GM12878 (cell line): ENCODE measurements around the gene GJA9. TPM values are rescaled to one million over a fixed set of nuclear protein-coding genes. Genes with fewer than 3 reads are reported as not detected.

Experiments
- BACH1 ChIP-seq: fragments of 450-650 bp; IDR thresholded peaks from 2 replicates; pipeline ENCODE4 v1.6.1; 2017; ENCODE audit warnings: mild to moderate bottlenecking, borderline replicate concordance
- CEBPB ChIP-seq, 2 experiments: fragments of 150-350 bp in 1 of 2; IDR thresholded peaks; 2 replicates each; pipeline ENCODE4 v1.6.1; 2012 to 2014; ENCODE audit warnings: low read depth in 2 of 2, low read length in 2 of 2, borderline replicate concordance in 1 of 2, inconsistent platforms in 1 of 2
- FOXK2 ChIP-seq: fragments of 450-650 bp; IDR thresholded peaks from 2 replicates; pipeline ENCODE4 v1.6.1; 2017; ENCODE audit warnings: mild to moderate bottlenecking, moderate library complexity
- FOXM1 ChIP-seq: IDR thresholded peaks from 2 replicates; pipeline ENCODE4 v1.6.1; 2012; ENCODE audit warnings: low read depth, mild to moderate bottlenecking, inconsistent platforms, low read length, moderate library complexity
- MTA2 ChIP-seq: fragments of 450-650 bp; IDR thresholded peaks from 2 replicates; pipeline ENCODE4 v1.6.1; 2016; ENCODE audit warnings: low read depth, mild to moderate bottlenecking, moderate library complexity
- PAX8 ChIP-seq: fragments of 450-650 bp; IDR thresholded peaks from 2 replicates; pipeline ENCODE4 v1.6.1; 2017; ENCODE audit warnings: mild to moderate bottlenecking, moderate library complexity
- POLR2A ChIP-seq: IDR thresholded peaks from 2 replicates; pipeline ENCODE4 v1.6.1; 2011; ENCODE audit warnings: low read depth, mild to moderate bottlenecking, low read length
- ZBED1 ChIP-seq: IDR thresholded peaks from 2 replicates; pipeline ENCODE4 v1.6.1; 2016; ENCODE audit warnings: borderline replicate concordance
- polyA plus RNA-seq, 11 experiments: library from polyadenylated mRNA; depleted of rRNA in 4 of 11; unstranded in 6 of 11; stranded (reverse) in 5 of 11; fragments of >200 nt; fragmentation: Nextera tagmentation in 4 of 11; fragmentation: Illumina TruSeq in 1 of 11; extraction: Ambion mirVana in 4 of 11; extraction: Trizol in 1 of 11; gene quantifications; 1 replicate in 1 of 11; 2 replicates in 10 of 11; pipeline versions ENCODE4 v1.2.1 to v1.2.3, GENCODE V29; 2011 to 2016; ENCODE audit warnings: inconsistent platforms in 2 of 11, missing spikeins in 2 of 11, low read depth in 1 of 11
- total RNA-seq, 4 experiments: library from RNA; depleted of rRNA in 3 of 4; stranded (reverse); fragments of >200 nt in 3 of 4; fragmentation: Illumina TruSeq in 1 of 4; extraction: Trizol in 1 of 4; gene quantifications; 2 replicates each; pipeline versions ENCODE4 v1.2.1 to v1.2.3, GENCODE V29; 2013 to 2021
- TF ChIP-seq, protein P1 (sequence below): fragments of 450-650 bp; IDR thresholded peaks from 2 replicates; pipeline ENCODE4 v1.6.1; 2018; ENCODE audit warnings: borderline replicate concordance, mild to moderate bottlenecking; ENCODE audit not compliant: partially characterized antibody
- TF ChIP-seq, protein P2 (sequence below): fragments of 450-650 bp; IDR thresholded peaks from 2 replicates; pipeline ENCODE4 v1.6.1; 2017; ENCODE audit warnings: mild to moderate bottlenecking, low read depth, inconsistent platforms; ENCODE audit not compliant: poor library complexity, severe bottlenecking

GJA9 gene
- total and polyA plus RNA-seq, 10 of the 15 experiments (the other 5 are each of a cell fraction or from before 2014, with no cell fraction given), result 0.13 TPM; not detected in 9

DNA sequence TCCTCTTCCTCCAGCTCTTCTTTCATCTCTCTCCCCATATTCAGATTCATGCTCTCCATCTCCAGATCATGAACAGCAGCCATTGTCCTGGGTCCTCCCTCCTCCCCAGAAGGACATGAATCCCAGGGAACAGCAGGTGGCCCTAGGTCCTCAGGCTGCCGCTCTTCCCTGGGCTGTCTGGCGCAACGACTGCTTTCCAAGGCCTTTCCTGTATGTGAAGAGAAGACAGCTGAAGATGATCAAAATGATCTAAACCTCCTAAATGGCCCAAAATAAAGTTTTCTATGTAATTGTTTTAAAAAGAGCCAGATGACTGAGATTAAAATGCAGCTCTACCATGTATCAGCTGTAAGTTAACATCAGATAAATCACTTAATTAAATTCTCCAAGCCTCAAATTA lies 37.7 kb upstream of the GJA9 start (continued):
- TF ChIP-seq, protein P1, sequence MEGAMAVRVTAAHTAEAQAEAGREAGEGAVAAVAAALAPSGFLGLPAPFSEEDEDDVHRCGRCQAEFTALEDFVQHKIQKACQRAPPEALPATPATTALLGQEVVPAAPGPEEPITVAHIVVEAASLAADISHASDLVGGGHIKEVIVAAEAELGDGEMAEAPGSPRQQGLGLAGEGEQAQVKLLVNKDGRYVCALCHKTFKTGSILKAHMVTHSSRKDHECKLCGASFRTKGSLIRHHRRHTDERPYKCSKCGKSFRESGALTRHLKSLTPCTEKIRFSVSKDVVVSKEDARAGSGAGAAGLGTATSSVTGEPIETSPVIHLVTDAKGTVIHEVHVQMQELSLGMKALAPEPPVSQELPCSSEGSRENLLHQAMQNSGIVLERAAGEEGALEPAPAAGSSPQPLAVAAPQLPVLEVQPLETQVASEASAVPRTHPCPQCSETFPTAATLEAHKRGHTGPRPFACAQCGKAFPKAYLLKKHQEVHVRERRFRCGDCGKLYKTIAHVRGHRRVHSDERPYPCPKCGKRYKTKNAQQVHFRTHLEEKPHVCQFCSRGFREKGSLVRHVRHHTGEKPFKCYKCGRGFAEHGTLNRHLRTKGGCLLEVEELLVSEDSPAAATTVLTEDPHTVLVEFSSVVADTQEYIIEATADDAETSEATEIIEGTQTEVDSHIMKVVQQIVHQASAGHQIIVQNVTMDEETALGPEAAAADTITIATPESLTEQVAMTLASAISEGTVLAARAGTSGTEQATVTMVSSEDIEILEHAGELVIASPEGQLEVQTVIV, result no peak
- no peak for TF ChIP-seq BACH1
- TF ChIP-seq, protein P2, sequence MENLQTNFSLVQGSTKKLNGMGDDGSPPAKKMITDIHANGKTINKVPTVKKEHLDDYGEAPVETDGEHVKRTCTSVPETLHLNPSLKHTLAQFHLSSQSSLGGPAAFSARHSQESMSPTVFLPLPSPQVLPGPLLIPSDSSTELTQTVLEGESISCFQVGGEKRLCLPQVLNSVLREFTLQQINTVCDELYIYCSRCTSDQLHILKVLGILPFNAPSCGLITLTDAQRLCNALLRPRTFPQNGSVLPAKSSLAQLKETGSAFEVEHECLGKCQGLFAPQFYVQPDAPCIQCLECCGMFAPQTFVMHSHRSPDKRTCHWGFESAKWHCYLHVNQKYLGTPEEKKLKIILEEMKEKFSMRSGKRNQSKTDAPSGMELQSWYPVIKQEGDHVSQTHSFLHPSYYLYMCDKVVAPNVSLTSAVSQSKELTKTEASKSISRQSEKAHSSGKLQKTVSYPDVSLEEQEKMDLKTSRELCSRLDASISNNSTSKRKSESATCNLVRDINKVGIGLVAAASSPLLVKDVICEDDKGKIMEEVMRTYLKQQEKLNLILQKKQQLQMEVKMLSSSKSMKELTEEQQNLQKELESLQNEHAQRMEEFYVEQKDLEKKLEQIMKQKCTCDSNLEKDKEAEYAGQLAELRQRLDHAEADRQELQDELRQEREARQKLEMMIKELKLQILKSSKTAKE, result no peak
- TF ChIP-seq MTA2, result no peak
- TF ChIP-seq POLR2A, result no peak
- TF ChIP-seq FOXM1, result no peak
- TF ChIP-seq PAX8, result no peak
- no peak for TF ChIP-seq FOXK2
- no peak for TF ChIP-seq ZBED1
- TF ChIP-seq CEBPB (IDR thresholded peaks at IDR 0.05; ENCODE audit: borderline replicate concordance in 1 of 2, low read depth in 2 of 2, low read length in 2 of 2), result no peak
- TF ChIP-seq, all 136 proteins: peak for 0
